Islet of Langerhans (tissue), 1 donor: ENCODE data around the gene POU2F2.

Source experiments
- FAIRE-seq: peaks from one replicate; lab custom pipeline; 2011; peaks lifted over from hg19 to GRCh38; lab: Jason Lieb, UNC

The POU2F2 gene

GRCh38 chr19:42154471-42155323 is 22.5 kb upstream of the POU2F2 start:
- FAIRE-seq, result no peak

GRCh38 chr19:42153672-42154433 is 21.6 kb upstream of the POU2F2 start:
- FAIRE-seq, result no peak

- FAIRE-seq, result no peak
Measured at GRCh38 chr19:42152910-42153671, 20.8 kb upstream of the POU2F2 start.

GRCh38 chr19:42151782-42152684 is 19.8 kb upstream of the POU2F2 start:
- no peak for FAIRE-seq

GRCh38 chr19:42150911-42151361 is 18.7 kb upstream of the POU2F2 start:
- FAIRE-seq, result no peak

- no peak for FAIRE-seq
Measured at GRCh38 chr19:42150364-42150763, 18.1 kb upstream of the POU2F2 start.

- FAIRE-seq, result no peak
Measured at GRCh38 chr19:42149447-42150202, 17.4 kb upstream of the POU2F2 start.

- FAIRE-seq, result no peak
Measured at GRCh38 chr19:42148266-42148665, 16.0 kb upstream of the POU2F2 start.

- FAIRE-seq, result no peak
Measured at GRCh38 chr19:42143341-42144234, 11.3 kb upstream of the POU2F2 start.

- no peak for FAIRE-seq
Measured at GRCh38 chr19:42140125-42140754, 8.0 kb upstream of the POU2F2 start.

- FAIRE-seq, result no peak
Measured at GRCh38 chr19:42134535-42135070, 2.4 kb upstream of the POU2F2 start.

- FAIRE-seq, result no peak
Measured at GRCh38 chr19:42132851-42133528, 744 bp upstream of the POU2F2 start.

GRCh38 chr19:42131149-42132029 is 857 bp downstream of the POU2F2 start:
- FAIRE-seq, result no peak

- FAIRE-seq, result no peak
Measured at GRCh38 chr19:42130254-42130573, 2.0 kb downstream of the POU2F2 start.

- FAIRE-seq, result no peak
Measured at GRCh38 chr19:42129399-42130253, 2.6 kb downstream of the POU2F2 start.

GRCh38 chr19:42126574-42126973 is 5.7 kb downstream of the POU2F2 start:
- FAIRE-seq, result no peak

- no peak for FAIRE-seq
Measured at GRCh38 chr19:42125536-42125935, 6.7 kb downstream of the POU2F2 start.
